HepG2 (cell line): ENCODE measurements around the gene ZNF281. TPM values are rescaled to one million over a fixed set of nuclear protein-coding genes. Genes with fewer than 3 reads are reported as not detected.
A peak's percentile ranks its signal among the peaks of the same experiment; 100 is the strongest.

Experiments
- BCL6 ChIP-seq: IDR thresholded peaks from 2 replicates; pipeline ENCODE4 v1.6.1; 2016; ENCODE audit warnings: missing genetic modification reagents, missing compliant biosample characterization
- FIP1L1 ChIP-seq: fragments of 200-400 bp; formaldehyde crosslinking; IDR thresholded peaks from 2 replicates; pipeline ENCODE4 v1.6.1; 2018; ENCODE audit warnings: low read depth, mild to moderate bottlenecking, low read length, moderate library complexity, borderline replicate concordance; ENCODE audit not compliant: insufficient read depth
- FOSL2 ChIP-seq: sonication (generic); formaldehyde crosslinking; IDR thresholded peaks from 2 replicates; pipeline ENCODE4 v1.4.0; 2020; ENCODE audit warnings: missing genetic modification reagents
- FOXA3 ChIP-seq: IDR thresholded peaks from 2 replicates; pipeline ENCODE4 v1.6.1; 2016; ENCODE audit warnings: missing genetic modification reagents, missing compliant biosample characterization
- JUND ChIP-seq: sonication (generic); formaldehyde crosslinking; IDR thresholded peaks from 2 replicates; pipeline ENCODE4 v1.8.0; 2022; ENCODE audit warnings: mild to moderate bottlenecking, missing genetic modification reagents
- KAT2B ChIP-seq: fragments of 150-350 bp; IDR thresholded peaks from 2 replicates; pipeline ENCODE4 v1.6.1; 2014; ENCODE audit warnings: low read depth, low read length, borderline replicate concordance
- ONECUT2 ChIP-seq: sonication (generic); formaldehyde crosslinking; IDR thresholded peaks from 2 replicates; pipeline ENCODE4 v1.4.0; 2020; ENCODE audit warnings: missing genetic modification reagents
- SIX4 ChIP-seq: sonication (generic); formaldehyde crosslinking; IDR thresholded peaks from 2 replicates; pipeline ENCODE4 v1.4.0; 2020; ENCODE audit warnings: missing genetic modification reagents
- SOX13 ChIP-seq, 3 experiments: fragments of 450-650 bp in 1 of 3; sonication (generic) in 1 of 3; formaldehyde crosslinking in 1 of 3; IDR thresholded peaks in 2 of 3; conservative IDR thresholded peaks in 1 of 3; 2 replicates each; pipeline versions ENCODE4 v1.5.0 to v1.6.1; 2016 to 2020; ENCODE audit warnings: antibody characterized with exemption in 1 of 3, mild to moderate bottlenecking in 1 of 3, missing compliant biosample characterization in 1 of 3, missing genetic modification reagents in 1 of 3, moderate library complexity in 1 of 3
- TEAD3 ChIP-seq: optimal IDR thresholded peaks from 2 replicates; pipeline ENCODE3; 2016; ENCODE audit warnings: borderline replicate concordance
- ZFYVE20 ChIP-seq: sonication (generic); formaldehyde crosslinking; IDR thresholded peaks from 2 replicates; pipeline ENCODE4 v1.8.0; 2023; ENCODE audit warnings: low read depth, mild to moderate bottlenecking, moderate library complexity, missing genetic modification reagents, borderline replicate concordance
- ZNF143 ChIP-seq: sonication (generic); formaldehyde crosslinking; IDR thresholded peaks from 2 replicates; pipeline ENCODE4 v1.4.0; 2020; ENCODE audit warnings: missing genetic modification reagents
- ZNF180 ChIP-seq: sonication (generic); formaldehyde crosslinking; IDR thresholded peaks from 2 replicates; pipeline ENCODE4 v1.4.0; 2020; ENCODE audit warnings: low read depth, missing genetic modification reagents, borderline replicate concordance
- ZNF484 ChIP-seq: sonication (generic); formaldehyde crosslinking; IDR thresholded peaks from 2 replicates; pipeline ENCODE4 v1.5.1; 2020; ENCODE audit warnings: mild to moderate bottlenecking, low read depth, missing genetic modification reagents, borderline replicate concordance
- ZNF567 ChIP-seq: sonication (generic); formaldehyde crosslinking; IDR thresholded peaks from 2 replicates; pipeline ENCODE4 v1.8.1; 2023; ENCODE audit warnings: mild to moderate bottlenecking, missing genetic modification reagents, borderline replicate concordance
- ZNF788 ChIP-seq: sonication (generic); formaldehyde crosslinking; IDR thresholded peaks from 2 replicates; pipeline ENCODE4 v1.5.0; 2020; ENCODE audit warnings: mild to moderate bottlenecking, missing genetic modification reagents, borderline replicate concordance
- polyA plus RNA-seq, 8 experiments: library from polyadenylated mRNA; depleted of rRNA in 3 of 8; stranded (reverse) in 7 of 8; unstranded in 1 of 8; fragments of >200 nt; fragmentation: Illumina TruSeq in 4 of 8; extraction: Trizol in 4 of 8; gene quantifications; 2 replicates each; pipeline versions ENCODE4 v1.2.1 to v1.2.3, GENCODE V29; 2011 to 2016; ENCODE audit warnings: low read depth in 4 of 8, missing spikeins in 1 of 8, mixed read lengths in 1 of 8; ENCODE audit not compliant: insufficient read depth in 1 of 8
- total RNA-seq, 5 experiments: library from RNA; depleted of rRNA; stranded (reverse); fragments of >200 nt; fragmentation: Illumina TruSeq; extraction: Trizol; gene quantifications; 2 replicates each; pipeline ENCODE4 v1.2.3, GENCODE V29; 2016; ENCODE audit warnings: low read depth in 1 of 5
- TF ChIP-seq, protein P1 (sequence below): sonication (generic); formaldehyde crosslinking; conservative IDR thresholded peaks from 2 replicates; pipeline ENCODE4 v1.5.0; 2020; ENCODE audit warnings: missing genetic modification reagents
- TF ChIP-seq, protein P2 (sequence below): sonication (generic); formaldehyde crosslinking; IDR thresholded peaks from 2 replicates; pipeline ENCODE4 v1.8.1; 2023; ENCODE audit warnings: mild to moderate bottlenecking, inconsistent platforms, moderate library complexity, missing genetic modification reagents, borderline replicate concordance
- TF ChIP-seq, protein P3 (sequence below): IDR thresholded peaks from 2 replicates; pipeline ENCODE4 v1.6.1; 2012; ENCODE audit warnings: inconsistent platforms
- TF ChIP-seq, protein P4 (sequence below): sonication (generic); formaldehyde crosslinking; IDR thresholded peaks from 2 replicates; pipeline ENCODE4 v1.4.0; 2020; ENCODE audit warnings: missing genetic modification reagents
- TF ChIP-seq, protein P5 (sequence below): sonication (generic); formaldehyde crosslinking; IDR thresholded peaks from 2 replicates; pipeline ENCODE4 v1.8.0; 2022; ENCODE audit warnings: mild to moderate bottlenecking, missing genetic modification reagents, moderate library complexity

ZNF281 gene
- total and polyA plus RNA-seq, 2 of the 13 experiments (the other 11 are each of a cell fraction or from before 2014, with no cell fraction given), result 7.7 to 20.6 TPM

DNA sequence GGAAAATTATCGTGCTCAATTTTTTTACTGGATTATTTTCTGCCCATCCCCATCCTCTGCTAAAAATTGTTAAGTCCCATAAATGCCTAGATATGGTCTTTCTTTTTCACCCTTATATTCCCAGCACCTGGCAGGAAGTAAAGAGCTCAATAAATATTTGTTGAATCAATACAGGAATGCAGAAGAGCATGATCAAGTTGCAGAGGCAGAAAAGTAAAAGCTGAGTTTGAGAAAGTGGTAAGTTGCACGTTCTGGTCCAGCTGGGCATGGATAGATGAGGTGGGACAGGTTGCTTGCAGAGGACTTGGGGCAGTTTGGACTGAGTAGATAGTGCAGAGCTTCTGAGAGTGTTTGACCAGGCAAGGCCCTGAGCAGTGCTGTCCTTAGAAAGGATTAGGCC, 40.1 kb downstream of the ZNF281 start (continued):
- TF ChIP-seq, protein P1, sequence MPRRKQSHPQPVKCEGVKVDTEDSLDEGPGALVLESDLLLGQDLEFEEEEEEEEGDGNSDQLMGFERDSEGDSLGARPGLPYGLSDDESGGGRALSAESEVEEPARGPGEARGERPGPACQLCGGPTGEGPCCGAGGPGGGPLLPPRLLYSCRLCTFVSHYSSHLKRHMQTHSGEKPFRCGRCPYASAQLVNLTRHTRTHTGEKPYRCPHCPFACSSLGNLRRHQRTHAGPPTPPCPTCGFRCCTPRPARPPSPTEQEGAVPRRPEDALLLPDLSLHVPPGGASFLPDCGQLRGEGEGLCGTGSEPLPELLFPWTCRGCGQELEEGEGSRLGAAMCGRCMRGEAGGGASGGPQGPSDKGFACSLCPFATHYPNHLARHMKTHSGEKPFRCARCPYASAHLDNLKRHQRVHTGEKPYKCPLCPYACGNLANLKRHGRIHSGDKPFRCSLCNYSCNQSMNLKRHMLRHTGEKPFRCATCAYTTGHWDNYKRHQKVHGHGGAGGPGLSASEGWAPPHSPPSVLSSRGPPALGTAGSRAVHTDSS (CRISPR knock-in tag), result no peak
- TF ChIP-seq SOX13 (IDR thresholded peaks at IDR 0.05) (no peak), SOX13 (CRISPR knock-in tag; conservative IDR thresholded peaks at IDR 0.05 in 1 of 2, IDR thresholded peaks at IDR 0.05 in 1 of 2) (peak in 1 of 2 experiments; percentile 71; a peak in 1 of 4 replicates), SIX4 (CRISPR knock-in tag) (peak; percentile 71), JUND (CRISPR knock-in tag) (no peak), ZFYVE20 (CRISPR knock-in tag) (no peak), BCL6 (CRISPR knock-in tag) (0 out of 2 replicates have a peak, but pooled peaks have one; percentile 18), ZNF788 (CRISPR knock-in tag) (no peak), ZNF484 (CRISPR knock-in tag) (no peak), KAT2B (peak; percentile 74), FOSL2 (CRISPR knock-in tag) (peak; percentile 44; the same call in 1 of the 2 replicates), ZNF143 (CRISPR knock-in tag) (no peak), TEAD3 (CRISPR knock-in tag) (peak; percentile 65), ZNF567 (CRISPR knock-in tag) (no peak), ONECUT2 (CRISPR knock-in tag) (peak; percentile 74; the same call in 1 of the 2 replicates), ZNF180 (no peak), FOXA3 (CRISPR knock-in tag) (peak; percentile 76), FIP1L1 (no peak)
- TF ChIP-seq, protein P2, sequence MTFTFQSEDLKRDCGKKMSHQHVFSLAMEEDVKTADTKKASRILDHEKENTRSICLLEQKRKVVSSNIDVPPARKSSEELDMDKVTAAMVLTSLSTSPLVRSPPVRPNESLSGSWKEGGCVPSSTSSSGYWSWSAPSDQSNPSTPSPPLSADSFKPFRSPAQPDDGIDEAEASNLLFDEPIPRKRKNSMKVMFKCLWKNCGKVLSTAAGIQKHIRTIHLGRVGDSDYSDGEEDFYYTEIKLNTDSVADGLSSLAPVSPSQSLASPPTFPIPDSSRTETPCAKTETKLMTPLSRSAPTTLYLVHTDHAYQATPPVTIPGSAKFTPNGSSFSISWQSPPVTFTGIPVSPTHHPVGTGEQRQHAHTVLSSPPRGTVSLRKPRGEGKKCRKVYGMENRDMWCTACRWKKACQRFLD (CRISPR knock-in tag), result no peak
- TF ChIP-seq, protein P3, sequence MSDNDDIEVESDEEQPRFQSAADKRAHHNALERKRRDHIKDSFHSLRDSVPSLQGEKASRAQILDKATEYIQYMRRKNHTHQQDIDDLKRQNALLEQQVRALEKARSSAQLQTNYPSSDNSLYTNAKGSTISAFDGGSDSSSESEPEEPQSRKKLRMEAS, result no peak
- TF ChIP-seq, protein P4, sequence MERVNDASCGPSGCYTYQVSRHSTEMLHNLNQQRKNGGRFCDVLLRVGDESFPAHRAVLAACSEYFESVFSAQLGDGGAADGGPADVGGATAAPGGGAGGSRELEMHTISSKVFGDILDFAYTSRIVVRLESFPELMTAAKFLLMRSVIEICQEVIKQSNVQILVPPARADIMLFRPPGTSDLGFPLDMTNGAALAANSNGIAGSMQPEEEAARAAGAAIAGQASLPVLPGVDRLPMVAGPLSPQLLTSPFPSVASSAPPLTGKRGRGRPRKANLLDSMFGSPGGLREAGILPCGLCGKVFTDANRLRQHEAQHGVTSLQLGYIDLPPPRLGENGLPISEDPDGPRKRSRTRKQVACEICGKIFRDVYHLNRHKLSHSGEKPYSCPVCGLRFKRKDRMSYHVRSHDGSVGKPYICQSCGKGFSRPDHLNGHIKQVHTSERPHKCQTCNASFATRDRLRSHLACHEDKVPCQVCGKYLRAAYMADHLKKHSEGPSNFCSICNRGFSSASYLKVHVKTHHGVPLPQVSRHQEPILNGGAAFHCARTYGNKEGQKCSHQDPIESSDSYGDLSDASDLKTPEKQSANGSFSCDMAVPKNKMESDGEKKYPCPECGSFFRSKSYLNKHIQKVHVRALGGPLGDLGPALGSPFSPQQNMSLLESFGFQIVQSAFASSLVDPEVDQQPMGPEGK (CRISPR knock-in tag), result 0 out of 2 replicates have a peak, but pooled peaks have one; percentile 9
- TF ChIP-seq, protein P5, sequence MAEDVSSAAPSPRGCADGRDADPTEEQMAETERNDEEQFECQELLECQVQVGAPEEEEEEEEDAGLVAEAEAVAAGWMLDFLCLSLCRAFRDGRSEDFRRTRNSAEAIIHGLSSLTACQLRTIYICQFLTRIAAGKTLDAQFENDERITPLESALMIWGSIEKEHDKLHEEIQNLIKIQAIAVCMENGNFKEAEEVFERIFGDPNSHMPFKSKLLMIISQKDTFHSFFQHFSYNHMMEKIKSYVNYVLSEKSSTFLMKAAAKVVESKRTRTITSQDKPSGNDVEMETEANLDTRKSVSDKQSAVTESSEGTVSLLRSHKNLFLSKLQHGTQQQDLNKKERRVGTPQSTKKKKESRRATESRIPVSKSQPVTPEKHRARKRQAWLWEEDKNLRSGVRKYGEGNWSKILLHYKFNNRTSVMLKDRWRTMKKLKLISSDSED (CRISPR knock-in tag), result no peak
